Activated effector memory CD4-positive, alpha-beta T cell treated with anti-CD3 and anti-CD28 coated beads, Interleukin-2, amount 50 U/mL, for 16 hours (primary cell): ENCODE measurements around the gene AGBL4.

Experiments
- DNase-seq: peaks from one replicate; pipeline ENCODE4 v3.0.0-alpha.2; 2020

AGBL4 gene

DNA sequence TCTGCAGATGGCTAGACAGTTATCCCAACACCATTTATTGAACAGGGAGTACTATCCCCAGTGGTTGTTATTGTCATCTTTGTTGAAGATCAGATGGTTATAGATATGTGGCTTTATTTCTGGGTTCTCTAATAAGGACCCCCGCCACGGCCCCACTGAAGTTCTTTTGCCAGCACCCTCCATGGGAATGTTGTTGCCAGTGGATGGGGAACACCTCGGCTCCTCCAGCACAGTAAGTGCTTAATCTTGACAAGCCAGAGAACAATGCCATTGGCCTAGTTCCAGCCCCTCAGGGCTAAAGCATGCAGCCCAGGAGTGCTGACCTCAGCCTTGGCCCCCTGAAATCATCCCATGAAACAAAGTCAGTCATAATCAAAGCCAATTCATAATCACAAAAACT, 337.6 kb downstream of the AGBL4 start:
- DNase-seq = no peak

DNA sequence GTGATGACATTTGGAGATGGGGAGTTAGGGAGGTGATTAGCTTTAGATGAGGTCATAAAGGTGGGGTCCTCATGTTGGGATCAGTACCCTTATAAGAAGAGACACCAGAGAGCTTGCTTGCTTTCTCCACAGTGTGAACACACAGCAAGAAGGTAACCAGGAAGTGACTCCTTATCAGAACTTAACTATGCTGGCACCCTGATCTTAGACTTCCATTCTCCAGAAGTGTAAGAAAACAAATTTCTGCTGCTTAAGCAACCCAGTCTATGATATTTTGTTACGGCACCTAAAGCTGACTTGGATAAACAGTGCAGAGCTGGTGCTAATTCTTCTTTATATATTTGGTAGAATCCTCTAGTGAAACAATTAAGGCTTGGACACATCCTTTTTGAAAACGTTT, 346.0 kb downstream of the AGBL4 start:
- DNase-seq = no peak

DNA sequence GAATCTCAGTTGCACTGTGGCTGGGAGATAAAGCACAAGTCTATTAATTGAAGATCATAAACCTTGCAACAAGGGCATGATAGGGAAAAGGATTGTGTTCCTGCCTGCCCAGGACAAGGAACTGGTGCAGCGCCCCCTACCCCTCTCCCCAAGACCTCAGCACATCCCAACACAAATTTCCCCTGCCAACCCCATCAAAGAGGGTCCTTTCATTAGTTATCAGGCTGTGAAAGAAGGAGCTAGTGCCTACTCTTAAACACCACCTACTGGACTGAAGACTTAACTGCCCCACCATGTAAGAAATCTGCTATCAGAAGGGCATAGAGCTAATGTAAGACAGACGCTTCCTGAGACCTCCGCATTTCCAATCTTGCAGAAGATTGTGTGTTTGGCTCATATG, 372.6 kb downstream of the AGBL4 start:
- DNase-seq = no peak

DNA sequence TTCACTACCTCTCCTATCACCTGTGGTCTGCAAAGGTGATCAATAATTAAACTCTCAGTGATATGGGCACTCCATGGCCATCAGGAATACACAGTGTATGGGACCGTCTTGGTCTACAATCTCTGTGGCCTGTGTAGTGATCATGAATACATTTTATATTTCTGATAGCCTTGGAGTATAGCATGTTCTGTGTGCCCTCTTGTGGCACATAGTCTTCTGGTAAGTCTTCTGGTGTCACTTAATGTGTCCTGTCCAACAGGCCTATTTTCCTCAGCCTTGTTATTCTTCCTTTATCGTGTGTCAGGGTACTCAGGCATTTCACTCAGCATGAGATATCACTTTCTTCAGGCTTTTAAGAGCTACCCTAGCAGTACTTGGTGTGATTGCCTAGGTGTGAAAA, 393.6 kb downstream of the AGBL4 start:
- no peak for DNase-seq

GRCh38 chr1:49627781-49628180, 396.0 kb downstream of the AGBL4 start:
- no peak for DNase-seq

DNA sequence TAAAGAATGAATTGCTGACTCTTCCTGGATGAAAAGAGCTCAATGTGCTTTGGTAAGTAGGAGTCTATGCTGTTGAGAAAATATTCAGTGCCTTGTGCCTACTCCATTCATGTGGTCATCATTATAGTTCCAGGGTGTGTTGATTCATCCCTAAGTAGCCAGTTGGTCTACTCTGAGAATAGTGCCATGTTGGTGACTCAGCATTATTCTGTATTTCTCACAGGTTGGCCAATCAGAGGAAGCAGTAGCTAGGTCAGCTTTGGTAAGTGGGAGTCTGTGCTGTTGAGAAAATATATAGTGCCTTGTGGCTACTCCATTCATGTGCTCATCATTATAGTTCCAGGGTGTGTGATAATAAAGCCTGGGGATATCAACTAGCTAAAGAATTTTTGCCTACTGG, 397.3 kb downstream of the AGBL4 start:
- no peak for DNase-seq

- DNase-seq = no peak
These were observed 400.9 kb downstream of the AGBL4 start for GRCh38 chr1:49622877-49623276.

DNA sequence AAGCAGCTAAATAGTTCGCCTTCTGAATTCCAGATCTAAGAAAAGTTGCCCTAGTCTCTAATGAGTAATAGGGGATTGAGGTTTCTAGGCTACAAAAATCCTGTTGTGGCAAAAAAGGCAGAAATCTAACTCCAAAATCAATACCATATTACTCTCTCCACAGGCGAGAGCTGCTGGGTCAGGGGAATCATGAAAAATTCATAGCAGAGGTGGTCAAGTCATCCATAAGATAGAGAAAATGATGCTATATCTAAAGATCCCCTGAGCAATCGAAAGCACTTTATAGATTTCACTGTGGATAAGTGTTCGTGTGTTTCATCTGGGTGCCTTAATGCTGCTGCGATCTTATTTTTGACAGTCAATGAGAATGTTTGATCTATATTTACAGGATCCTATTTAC, 417.7 kb downstream of the AGBL4 start:
- DNase-seq = no peak

DNA sequence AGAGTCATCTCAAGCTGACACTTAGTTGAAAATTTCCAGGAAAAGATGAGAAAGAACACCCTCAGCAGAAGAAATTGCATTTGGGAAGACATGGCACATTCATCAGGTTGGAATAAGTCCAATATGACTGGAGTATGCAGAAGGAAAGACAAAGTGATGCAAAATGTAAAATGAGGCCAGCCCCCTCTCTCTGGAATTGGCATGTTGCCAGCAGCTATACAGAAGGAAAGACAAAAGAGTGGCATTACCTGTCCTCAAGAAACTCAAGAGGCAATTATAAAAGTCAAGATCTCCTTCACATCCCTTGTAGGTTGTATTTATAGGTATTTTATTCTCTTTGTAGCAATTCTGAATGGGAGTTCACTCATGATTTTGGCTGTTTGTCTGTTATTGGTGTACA, 426.3 kb downstream of the AGBL4 start:
- no peak for DNase-seq

DNA sequence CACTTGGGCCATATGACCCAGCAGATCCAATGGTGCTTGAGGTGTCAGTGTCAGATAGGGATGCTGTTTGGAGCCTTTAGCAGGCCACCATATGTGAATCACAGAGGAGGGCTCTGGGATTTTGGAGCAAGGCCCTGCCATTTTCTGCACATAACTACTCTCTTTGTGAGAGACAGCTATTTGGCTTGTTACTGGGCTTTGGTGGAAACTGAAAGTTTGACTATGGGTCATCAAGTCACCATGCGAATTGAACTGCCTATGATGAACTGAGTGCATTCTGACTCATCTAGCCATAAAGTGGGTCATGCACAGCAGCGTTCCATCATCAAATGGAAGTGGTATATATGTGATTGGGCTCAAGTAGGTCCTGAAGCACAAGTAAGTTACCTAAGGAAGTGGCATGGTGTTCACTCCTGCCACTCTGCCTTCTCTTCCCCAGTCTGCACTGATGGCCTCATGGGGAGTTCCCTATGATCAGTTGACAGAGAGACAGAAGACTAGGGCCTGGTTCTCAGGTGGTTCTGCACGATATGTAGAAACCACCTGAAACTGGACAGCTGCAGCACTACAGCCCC, 447.3 kb downstream of the AGBL4 start:
- no peak for DNase-seq

GRCh38 chr1:49556676-49557234, 467.0 kb downstream of the AGBL4 start:
- DNase-seq = no peak

- no peak for DNase-seq
These were observed 471.7 kb downstream of the AGBL4 start for GRCh38 chr1:49552101-49552500.

DNA sequence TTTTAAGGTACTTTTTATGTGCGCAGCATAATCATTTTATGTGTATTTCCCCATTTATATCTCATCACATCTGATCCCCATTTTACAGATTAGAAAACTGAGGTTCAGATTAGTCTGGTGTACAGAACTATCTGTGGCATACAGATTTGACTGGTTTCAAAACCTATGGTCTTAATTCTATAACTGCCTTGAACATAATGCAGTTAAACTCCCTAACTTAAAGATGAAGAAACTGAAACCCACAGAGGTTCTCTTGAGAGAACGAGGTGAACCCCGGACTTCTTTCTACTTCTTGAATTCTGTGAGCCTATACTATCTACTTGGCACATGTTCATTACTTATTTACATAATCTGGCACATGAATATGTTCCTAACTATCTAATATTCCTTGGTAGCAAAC, 479.1 kb downstream of the AGBL4 start:
- DNase-seq = no peak

DNA sequence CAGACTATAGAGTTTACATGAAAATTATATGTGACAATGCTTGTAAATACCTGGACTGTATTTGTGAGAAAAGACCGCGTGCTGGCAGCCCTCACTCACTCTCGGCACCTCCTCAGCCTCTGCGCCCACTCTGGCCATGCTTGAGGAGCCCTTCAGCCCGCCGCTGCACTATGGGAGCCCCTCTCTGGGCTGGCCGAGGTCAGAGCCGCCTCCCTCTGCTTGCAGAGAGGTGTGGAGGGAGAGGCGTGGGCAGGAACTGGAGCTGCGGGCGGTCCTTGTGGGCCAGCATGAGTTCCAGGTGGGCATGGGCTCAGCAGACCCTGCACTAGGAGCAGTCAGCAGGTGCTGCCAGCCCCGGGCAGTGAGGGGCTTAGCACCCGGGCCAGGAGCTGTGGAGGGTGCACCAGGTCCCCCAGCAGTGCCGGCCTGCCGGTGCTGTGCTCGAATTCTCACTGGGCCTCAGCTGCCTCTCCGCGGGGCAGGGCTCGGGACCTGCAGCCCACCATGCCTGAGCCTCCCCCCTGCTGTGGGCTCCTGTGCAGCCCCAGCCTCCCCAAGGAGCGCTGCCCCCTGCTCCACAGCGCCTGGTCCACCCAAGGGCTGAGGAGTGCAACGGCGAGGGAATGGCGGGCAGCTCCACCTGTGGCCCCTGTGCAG, 482.5 kb downstream of the AGBL4 start:
- DNase-seq = no peak

DNA sequence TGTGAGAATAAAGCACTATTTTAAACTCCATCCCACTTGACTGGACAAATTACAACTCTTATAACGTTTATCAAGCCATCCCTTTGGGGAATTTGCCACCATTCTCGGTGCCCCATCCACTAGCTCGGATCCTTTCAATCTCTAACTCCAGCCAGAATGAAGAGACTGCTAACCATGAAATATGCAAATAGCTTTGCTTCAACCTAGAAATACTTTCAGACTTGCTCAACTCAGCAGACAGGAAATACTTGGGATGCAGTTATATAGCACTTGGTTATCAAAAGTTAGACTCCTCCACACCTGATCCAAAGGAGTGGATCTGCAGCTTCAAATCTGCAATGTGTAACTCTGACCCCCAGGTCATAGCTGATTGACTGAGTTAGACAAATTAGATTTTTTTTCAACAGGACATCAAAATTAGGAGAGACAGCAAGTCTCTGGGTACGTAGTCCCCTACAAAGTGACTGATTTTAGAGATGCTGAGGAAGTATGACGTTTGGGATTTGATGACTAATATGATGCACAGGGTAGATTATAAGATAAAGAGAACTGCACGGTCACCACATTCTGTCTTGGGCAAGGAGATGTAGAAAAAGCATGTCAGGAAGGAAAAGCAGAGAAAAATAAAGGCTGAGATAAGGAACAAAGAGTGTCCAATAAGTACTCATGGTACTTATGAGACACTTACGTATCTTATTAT, 496.0 kb downstream of the AGBL4 start:
- DNase-seq = no peak

DNA sequence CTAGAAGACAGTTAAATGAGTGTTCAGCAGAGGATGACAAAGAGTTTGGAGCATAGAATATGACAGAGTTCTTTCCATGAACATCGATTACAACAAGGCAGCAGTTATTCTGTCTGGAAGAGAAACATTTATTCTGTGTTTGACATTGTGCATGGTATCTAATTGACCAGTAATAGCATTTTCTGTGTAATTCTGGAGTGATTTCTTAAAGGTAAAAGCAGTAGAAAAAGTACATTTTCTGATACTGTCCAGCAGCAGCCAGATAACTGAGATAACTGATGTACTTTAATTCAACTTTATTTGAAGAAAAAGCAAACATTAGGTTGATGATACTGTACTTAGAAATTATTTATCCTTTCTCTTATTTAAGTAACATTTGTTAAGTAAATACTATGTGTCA, 497.1 kb downstream of the AGBL4 start:
- no peak for DNase-seq

- no peak for DNase-seq
These were observed 500.0 kb downstream of the AGBL4 start for GRCh38 chr1:49523764-49524163.

GRCh38 chr1:49466961-49467360, 556.8 kb downstream of the AGBL4 start:
- no peak for DNase-seq

- no peak for DNase-seq
These were observed 558.1 kb downstream of the AGBL4 start for GRCh38 chr1:49465486-49466185.

GRCh38 chr1:49448200-49448599, 575.6 kb downstream of the AGBL4 start:
- no peak for DNase-seq

- no peak for DNase-seq
These were observed 586.9 kb downstream of the AGBL4 start for GRCh38 chr1:49436865-49437264.

- DNase-seq = no peak
These were observed 588.5 kb downstream of the AGBL4 start for GRCh38 chr1:49435291-49435690.

DNA sequence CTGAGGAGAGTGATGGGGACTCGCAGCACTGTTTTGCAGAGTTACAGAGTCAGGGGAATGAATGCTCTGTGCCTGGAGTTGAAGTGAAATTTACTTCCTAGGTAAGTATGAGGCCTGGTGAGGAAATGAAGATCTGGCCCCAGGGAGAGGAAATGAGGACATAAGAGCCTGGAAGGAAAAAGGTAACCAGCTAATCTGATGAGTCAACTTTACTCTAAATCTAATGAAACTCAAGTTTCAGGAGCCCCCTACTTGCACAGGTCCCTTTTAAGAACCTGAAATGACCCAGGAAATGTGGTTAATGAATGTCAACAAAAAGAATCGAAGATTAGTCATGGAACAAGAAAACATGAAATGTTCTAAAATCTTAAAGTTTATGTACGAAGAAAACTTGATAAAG, 599.0 kb downstream of the AGBL4 start:
- no peak for DNase-seq

GRCh38 chr1:49416758-49417157, 607.0 kb downstream of the AGBL4 start:
- DNase-seq = no peak
